Ishikawa (cell line): Measurements from ENCODE around the gene THSD4.

Source experiments
- CEBPB ChIP-seq: IDR thresholded peaks from 2 replicates; pipeline ENCODE4 v1.6.1; 2012
- CREB1 ChIP-seq: IDR thresholded peaks from 2 replicates; pipeline ENCODE4 v1.6.1; 2012; ENCODE audit warnings: low read depth
- EGR1 ChIP-seq: IDR thresholded peaks from 2 replicates; pipeline ENCODE4 v1.6.1; 2012
- EP300 ChIP-seq: IDR thresholded peaks from 2 replicates; pipeline ENCODE4 v1.6.1; 2012; ENCODE audit warnings: borderline replicate concordance
- FOXM1 ChIP-seq: IDR thresholded peaks from 2 replicates; pipeline ENCODE4 v1.6.1; 2012; ENCODE audit warnings: low read depth, borderline replicate concordance
- MAX ChIP-seq: IDR thresholded peaks from 2 replicates; pipeline ENCODE4 v1.6.1; 2012
- RAD21 ChIP-seq: IDR thresholded peaks from 2 replicates; pipeline ENCODE4 v1.6.1; 2012; ENCODE audit warnings: low read depth
- REST ChIP-seq: IDR thresholded peaks from 2 replicates; pipeline ENCODE4 v1.6.1; 2012; ENCODE audit warnings: low read depth, mild to moderate bottlenecking
- TAF1 ChIP-seq: IDR thresholded peaks from 2 replicates; pipeline ENCODE4 v1.6.1; 2012; ENCODE audit warnings: low read depth, mild to moderate bottlenecking
- TCF12 ChIP-seq: IDR thresholded peaks from 2 replicates; pipeline ENCODE4 v1.6.1; 2012; ENCODE audit warnings: low read depth
- TEAD4 ChIP-seq: IDR thresholded peaks from 2 replicates; pipeline ENCODE4 v1.6.1; 2012
- YY1 ChIP-seq: IDR thresholded peaks from 2 replicates; pipeline ENCODE4 v1.6.1; 2012; ENCODE audit warnings: low read depth
- ZBTB7A ChIP-seq: IDR thresholded peaks from 2 replicates; pipeline ENCODE4 v1.6.1; 2012; ENCODE audit warnings: low read depth

- TF ChIP-seq TAF1 (no peak), TCF12 (no peak), EP300 (no peak), TEAD4 (no peak), CREB1 (no peak), REST (no peak), RAD21 (no peak), FOXM1 (no peak), MAX (no peak), YY1 (no peak), ZBTB7A (no peak), CEBPB (no peak), EGR1 (no peak)
These were observed 76.0 kb downstream of the THSD4 start for GRCh38 chr15:71191296-71191695.
